SK-N-SH (cell line): ENCODE data around the gene GAS2L1.

ENCODE experiments used
- CHD2 ChIP-seq: fragments of 150-350 bp; IDR thresholded peaks from 2 replicates; pipeline ENCODE4 v1.6.1; 2018; ENCODE audit warnings: low read length; ENCODE audit not compliant: partially characterized antibody
- EZH2phosphoT487 ChIP-seq: fragments of 200-600 bp; sonication (generic); IDR thresholded peaks from 2 replicates; pipeline ENCODE4 v1.6.1; 2017; ENCODE audit warnings: low read depth, mixed run types, mild to moderate bottlenecking, antibody characterized with exemption, moderate library complexity, borderline replicate concordance
- JUND ChIP-seq: IDR thresholded peaks from 2 replicates; pipeline ENCODE4 v1.4.0; 2012
- MXI1 ChIP-seq: IDR thresholded peaks from 2 replicates; pipeline ENCODE4 v1.6.1; 2012; ENCODE audit warnings: mild to moderate bottlenecking, low read depth, low read length, improper control_type of control experiment
- NRF1 ChIP-seq: IDR thresholded peaks from 2 replicates; pipeline ENCODE4 v1.6.1; 2012; ENCODE audit warnings: low read depth, mild to moderate bottlenecking, low read length
- POLR2AphosphoS5 ChIP-seq: IDR thresholded peaks from 2 replicates; pipeline ENCODE4 v1.6.1; 2012; ENCODE audit warnings: low read depth, low read length
- RFX5 ChIP-seq: IDR thresholded peaks from 2 replicates; pipeline ENCODE4 v1.6.1; 2012; ENCODE audit warnings: mild to moderate bottlenecking, improper control_type of control experiment, low read length
- TAF1 ChIP-seq: IDR thresholded peaks from 2 replicates; pipeline ENCODE4 v1.6.1; 2012; ENCODE audit warnings: low read depth, mild to moderate bottlenecking, low read length, moderate library complexity, borderline replicate concordance
- TF ChIP-seq, protein P1 (sequence below): fragments of 200-600 bp; sonication (generic); IDR thresholded peaks from 2 replicates; pipeline ENCODE4 v1.6.1; 2017; ENCODE audit warnings: antibody characterized with exemption, mild to moderate bottlenecking, moderate library complexity

DNA sequence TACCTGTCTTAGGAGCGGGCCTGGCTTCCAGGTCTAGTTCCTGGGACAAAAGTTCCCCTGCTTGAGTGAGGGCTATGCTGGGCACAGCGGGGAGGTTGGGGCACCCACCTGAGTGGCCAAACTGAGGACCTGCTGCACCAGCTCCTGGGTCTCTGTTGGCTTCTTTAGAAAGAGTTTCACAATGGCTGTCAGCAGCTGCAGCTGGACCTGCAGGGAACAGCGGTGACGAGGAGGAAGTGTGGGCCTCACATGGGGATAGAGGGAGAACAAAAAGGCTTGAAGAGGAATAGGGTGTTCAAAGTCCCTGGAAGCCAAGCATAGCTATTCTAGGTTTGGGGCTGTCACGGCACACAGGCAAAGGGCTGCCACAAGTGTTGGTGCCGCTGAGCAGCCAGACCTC lies 35.7 kb downstream of the GAS2L1 start:
- no peak for TF ChIP-seq TAF1
- no peak for TF ChIP-seq NRF1
- TF ChIP-seq, protein P1, sequence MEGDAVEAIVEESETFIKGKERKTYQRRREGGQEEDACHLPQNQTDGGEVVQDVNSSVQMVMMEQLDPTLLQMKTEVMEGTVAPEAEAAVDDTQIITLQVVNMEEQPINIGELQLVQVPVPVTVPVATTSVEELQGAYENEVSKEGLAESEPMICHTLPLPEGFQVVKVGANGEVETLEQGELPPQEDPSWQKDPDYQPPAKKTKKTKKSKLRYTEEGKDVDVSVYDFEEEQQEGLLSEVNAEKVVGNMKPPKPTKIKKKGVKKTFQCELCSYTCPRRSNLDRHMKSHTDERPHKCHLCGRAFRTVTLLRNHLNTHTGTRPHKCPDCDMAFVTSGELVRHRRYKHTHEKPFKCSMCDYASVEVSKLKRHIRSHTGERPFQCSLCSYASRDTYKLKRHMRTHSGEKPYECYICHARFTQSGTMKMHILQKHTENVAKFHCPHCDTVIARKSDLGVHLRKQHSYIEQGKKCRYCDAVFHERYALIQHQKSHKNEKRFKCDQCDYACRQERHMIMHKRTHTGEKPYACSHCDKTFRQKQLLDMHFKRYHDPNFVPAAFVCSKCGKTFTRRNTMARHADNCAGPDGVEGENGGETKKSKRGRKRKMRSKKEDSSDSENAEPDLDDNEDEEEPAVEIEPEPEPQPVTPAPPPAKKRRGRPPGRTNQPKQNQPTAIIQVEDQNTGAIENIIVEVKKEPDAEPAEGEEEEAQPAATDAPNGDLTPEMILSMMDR = no peak
- TF ChIP-seq EZH2phosphoT487 = no peak
- TF ChIP-seq CHD2 = no peak
- TF ChIP-seq RFX5 = no peak
- no peak for TF ChIP-seq POLR2AphosphoS5
- TF ChIP-seq MXI1 = no peak
- no peak for TF ChIP-seq JUND
